HL-60 (cell line): Measurements from ENCODE around the gene DOCK2.

ENCODE experiments used
- CTCF ChIP-seq: IDR thresholded peaks from one replicate; pipeline ENCODE4 v1.5.1; 2011; ENCODE audit warnings: low read length, control low read depth, inconsistent platforms; ENCODE audit not compliant: insufficient read depth
- POLR2AphosphoS5 ChIP-seq: IDR thresholded peaks from 2 replicates; pipeline ENCODE4 v1.6.1; 2012; ENCODE audit warnings: low read depth
- SPI1 ChIP-seq: IDR thresholded peaks from 2 replicates; pipeline ENCODE4 v1.6.1; 2012; ENCODE audit warnings: low read depth, mild to moderate bottlenecking, borderline replicate concordance

DNA sequence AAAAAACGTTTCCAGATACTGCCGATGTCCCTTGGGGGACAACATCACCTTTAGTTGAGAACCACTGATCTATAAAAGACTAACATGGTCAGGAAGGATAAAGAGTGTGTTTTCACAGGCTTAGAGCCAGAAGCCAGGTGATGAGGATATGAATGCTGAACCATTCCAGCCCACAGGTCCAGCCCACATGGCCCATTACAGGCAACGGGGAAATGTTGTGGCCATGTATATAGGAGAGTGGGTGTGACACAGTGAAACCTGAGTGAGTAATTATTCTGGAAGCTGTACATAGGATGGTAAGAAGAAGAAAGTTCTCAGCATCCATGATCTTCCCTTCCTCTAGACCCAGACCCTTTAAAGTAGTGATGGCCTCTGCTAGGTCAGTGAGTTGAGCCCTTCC is 412.6 kb downstream of the DOCK2 start:
- TF ChIP-seq SPI1: no peak
- no peak for TF ChIP-seq CTCF
- no peak for TF ChIP-seq POLR2AphosphoS5
